Measurements from ENCODE around the gene KCND1.

The KCND1 gene

DNA sequence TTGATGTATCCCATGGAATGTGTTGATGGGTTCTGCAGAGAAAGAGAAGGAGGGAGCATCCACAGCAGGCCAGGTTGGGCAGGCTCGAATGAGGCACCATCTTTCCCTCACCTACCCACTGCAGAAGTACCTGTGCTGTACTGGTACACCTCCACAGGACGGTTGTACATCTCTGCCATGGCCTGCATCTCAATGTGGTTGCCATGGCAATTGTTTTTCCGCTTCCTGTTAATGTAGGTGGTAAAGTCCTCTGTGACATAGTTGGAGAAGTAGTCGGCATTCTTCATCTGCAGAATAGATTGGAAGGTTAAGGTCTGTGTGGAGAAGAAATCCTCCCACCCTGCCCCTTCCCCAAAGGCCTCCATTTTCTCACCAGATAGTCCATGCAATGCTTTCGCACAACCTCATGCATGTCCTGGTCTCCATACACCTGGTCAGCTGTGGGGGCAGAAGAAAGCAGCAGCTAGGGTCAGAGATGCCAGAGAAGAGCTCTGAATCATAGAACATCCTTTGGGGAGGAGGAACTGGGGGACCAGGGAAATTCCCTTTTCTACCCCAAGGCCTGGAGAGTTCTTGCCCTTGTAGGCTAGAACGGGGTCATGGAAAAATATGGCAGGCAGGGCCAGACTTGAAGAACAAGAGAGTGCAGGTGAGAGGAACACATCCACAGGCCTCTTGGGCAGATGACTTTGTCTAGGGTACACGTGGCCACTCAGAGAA lies 36.9 kb downstream of the KCND1 start:
- no peak for TF ChIP-seq ZBTB7A (IDR thresholded peaks at IDR 0.05; ENCODE audit: low read depth)
- no peak for TF ChIP-seq TCF12 (IDR thresholded peaks at IDR 0.05; ENCODE audit: low read depth)
- no peak for TF ChIP-seq TAF1 (IDR thresholded peaks at IDR 0.05; ENCODE audit: low read depth)
- TF ChIP-seq NFIC (IDR thresholded peaks at IDR 0.05): no peak
- TF ChIP-seq EGR1 (IDR thresholded peaks at IDR 0.05): no peak
- no peak for TF ChIP-seq CREB1 (IDR thresholded peaks at IDR 0.05; ENCODE audit: low read depth)
- TF ChIP-seq USF1 (IDR thresholded peaks at IDR 0.05): no peak
- no peak for TF ChIP-seq RAD21 (IDR thresholded peaks at IDR 0.05; ENCODE audit: low read depth)
- no peak for TF ChIP-seq YY1 (IDR thresholded peaks at IDR 0.05; ENCODE audit: low read depth)
- no peak for TF ChIP-seq TEAD4 (IDR thresholded peaks at IDR 0.05)
- TF ChIP-seq FOXM1 (IDR thresholded peaks at IDR 0.05; ENCODE audit: borderline replicate concordance, low read depth): no peak
- TF ChIP-seq CEBPB (IDR thresholded peaks at IDR 0.05): no peak
- TF ChIP-seq, protein P1, sequence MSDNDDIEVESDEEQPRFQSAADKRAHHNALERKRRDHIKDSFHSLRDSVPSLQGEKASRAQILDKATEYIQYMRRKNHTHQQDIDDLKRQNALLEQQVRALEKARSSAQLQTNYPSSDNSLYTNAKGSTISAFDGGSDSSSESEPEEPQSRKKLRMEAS (IDR thresholded peaks at IDR 0.05): no peak
- TF ChIP-seq REST (IDR thresholded peaks at IDR 0.05; ENCODE audit: low read depth): no peak

DNA sequence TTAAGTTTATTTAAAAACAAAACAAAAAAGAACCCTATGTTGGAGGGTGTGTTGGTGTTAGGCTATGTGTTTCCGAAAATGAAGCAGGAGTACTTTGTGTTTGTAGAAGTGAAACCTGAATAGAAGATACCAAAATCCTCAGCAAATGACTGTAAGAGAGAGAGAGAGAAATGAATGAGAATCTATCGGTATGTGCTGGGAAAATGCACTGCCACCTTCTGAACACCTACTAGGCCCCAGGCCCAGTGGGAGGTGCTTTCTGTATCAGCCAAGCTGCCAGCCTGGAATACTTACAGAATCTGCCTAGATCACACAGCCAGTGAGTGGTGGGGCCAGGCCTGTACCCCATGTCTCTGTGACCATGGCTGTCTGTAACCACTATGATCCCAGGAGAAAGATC lies 37.9 kb downstream of the KCND1 start:
- no peak for TF ChIP-seq NFIC (IDR thresholded peaks at IDR 0.05)
- no peak for TF ChIP-seq EGR1 (IDR thresholded peaks at IDR 0.05)
- TF ChIP-seq EP300 (IDR thresholded peaks at IDR 0.05; ENCODE audit: borderline replicate concordance): no peak
- no peak for TF ChIP-seq TAF1 (IDR thresholded peaks at IDR 0.05; ENCODE audit: low read depth)
- no peak for TF ChIP-seq REST (IDR thresholded peaks at IDR 0.05; ENCODE audit: low read depth)
- TF ChIP-seq ZBTB7A (IDR thresholded peaks at IDR 0.05; ENCODE audit: low read depth): no peak

DNA sequence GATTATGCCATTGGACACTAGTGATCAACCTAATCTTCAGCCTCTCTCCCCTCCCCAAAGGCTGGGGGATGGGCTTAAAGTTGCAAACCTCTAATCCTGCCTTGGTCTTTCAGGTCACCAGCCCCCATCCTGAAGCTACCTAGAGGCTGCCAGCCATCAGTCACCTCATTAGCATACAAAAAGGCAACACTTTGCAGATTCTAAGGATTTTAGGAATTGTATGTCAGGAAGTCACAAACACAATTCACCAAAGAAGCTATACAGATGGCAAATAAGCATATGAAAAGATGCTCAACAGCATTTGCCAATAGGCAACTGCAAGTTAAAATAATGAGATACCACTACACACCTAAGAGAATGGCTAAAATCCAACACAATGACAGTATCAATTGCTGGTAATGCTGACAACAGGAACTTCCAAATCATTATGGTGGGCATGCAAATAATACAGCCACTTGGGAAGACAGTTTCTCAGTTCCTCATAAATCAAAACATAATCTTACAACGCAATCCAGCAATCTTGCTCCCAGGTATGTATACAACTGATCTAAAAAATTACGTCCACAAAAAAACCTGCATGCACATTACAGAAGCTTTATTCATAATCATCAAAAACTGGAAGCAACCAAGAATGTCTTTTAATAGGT lies 43.8 kb downstream of the KCND1 start:
- TF ChIP-seq REST (IDR thresholded peaks at IDR 0.05; ENCODE audit: low read depth) (no peak), TAF1 (IDR thresholded peaks at IDR 0.05; ENCODE audit: low read depth) (no peak), EP300 (IDR thresholded peaks at IDR 0.05; ENCODE audit: borderline replicate concordance) (no peak), TCF12 (IDR thresholded peaks at IDR 0.05; ENCODE audit: low read depth) (no peak), NFIC (IDR thresholded peaks at IDR 0.05) (no peak), USF1 (IDR thresholded peaks at IDR 0.05) (no peak), FOXM1 (IDR thresholded peaks at IDR 0.05; ENCODE audit: borderline replicate concordance, low read depth) (no peak), EGR1 (IDR thresholded peaks at IDR 0.05) (no peak), YY1 (IDR thresholded peaks at IDR 0.05; ENCODE audit: low read depth) (no peak), RAD21 (IDR thresholded peaks at IDR 0.05; ENCODE audit: low read depth) (no peak), CREB1 (IDR thresholded peaks at IDR 0.05; ENCODE audit: low read depth) (no peak), ZBTB7A (IDR thresholded peaks at IDR 0.05; ENCODE audit: low read depth) (no peak), CEBPB (IDR thresholded peaks at IDR 0.05) (no peak), TEAD4 (IDR thresholded peaks at IDR 0.05) (no peak)
- TF ChIP-seq, protein P1 (IDR thresholded peaks at IDR 0.05): no peak

DNA sequence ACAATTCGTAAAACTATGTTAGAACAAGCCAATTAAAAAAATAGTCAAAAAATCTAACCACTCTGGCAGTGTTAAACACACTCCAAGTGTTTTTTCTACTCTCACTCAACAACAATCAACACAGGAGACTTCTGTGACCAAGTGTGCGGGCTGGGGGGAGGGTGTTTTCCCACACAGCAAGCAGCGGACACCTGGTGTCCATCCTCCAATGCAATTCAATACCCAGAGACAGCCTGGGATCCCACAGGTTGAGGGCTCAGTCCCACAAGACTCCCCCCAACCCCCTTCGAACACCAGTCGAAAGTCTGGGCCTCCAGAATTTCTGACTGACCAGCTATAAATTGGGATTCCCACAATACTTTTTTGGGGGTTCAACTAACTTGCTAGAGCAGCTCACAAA lies 44.5 kb downstream of the KCND1 start:
- TF ChIP-seq CEBPB (IDR thresholded peaks at IDR 0.05) (no peak), ZBTB7A (IDR thresholded peaks at IDR 0.05; ENCODE audit: low read depth) (no peak), NFIC (IDR thresholded peaks at IDR 0.05) (no peak), REST (IDR thresholded peaks at IDR 0.05; ENCODE audit: low read depth) (no peak), EGR1 (IDR thresholded peaks at IDR 0.05) (no peak), TAF1 (IDR thresholded peaks at IDR 0.05; ENCODE audit: low read depth) (no peak), TCF12 (IDR thresholded peaks at IDR 0.05; ENCODE audit: low read depth) (no peak), USF1 (IDR thresholded peaks at IDR 0.05) (no peak), FOXM1 (IDR thresholded peaks at IDR 0.05; ENCODE audit: borderline replicate concordance, low read depth) (no peak), RAD21 (IDR thresholded peaks at IDR 0.05; ENCODE audit: low read depth) (no peak), CREB1 (IDR thresholded peaks at IDR 0.05; ENCODE audit: low read depth) (no peak)
- TF ChIP-seq, protein P1 (IDR thresholded peaks at IDR 0.05): no peak
